Adrenal gland (tissue), 12 donors: ENCODE results near the gene WBP2. TPM values are rescaled to one million over a fixed set of nuclear protein-coding genes. Genes with fewer than 3 reads are reported as not detected.

Experiments
- DNase-seq, 7 donors: peaks; one replicate each; pipeline ENCODE4 v3.0.0-alpha.2; 2019 to 2020
- H3K27ac ChIP-seq, 5 donors: fragments of 200-600 bp; sonication (generic) in 4 of 5; 1 replicate in 3 of 5; 2 replicates in 2 of 5; pipeline versions ENCODE4 v1.5.1 to v1.8.0; 2016 to 2020; ENCODE audit warnings: mild to moderate bottlenecking in 1 of 5
- H3K27me3 ChIP-seq: fragments of 200-600 bp; 2 replicates; pipeline ENCODE4 v1.8.0; 2021
- H3K36me3 ChIP-seq, 2 donors: fragments of 200-600 bp; replicated peaks in 1 of 2; 1 replicate in 1 of 2; 2 replicates in 1 of 2; pipeline versions ENCODE4 v1.5.1 to v1.8.0; 2018 to 2022
- H3K4me1 ChIP-seq, 2 donors: fragments of 200-600 bp; replicated peaks in 1 of 2; 1 replicate in 1 of 2; 2 replicates in 1 of 2; pipeline versions ENCODE4 v1.5.1 to v1.8.0; 2018 to 2021
- H3K4me3 ChIP-seq, 4 donors: fragments of 200-600 bp; sonication (generic) in 3 of 4; one replicate each; pipeline ENCODE4 v1.5.1; 2016 to 2018
- H3K9me3 ChIP-seq, 3 donors: fragments of 200-600 bp; sonication (generic) in 1 of 3; replicated peaks in 1 of 3; 1 replicate in 2 of 3; 2 replicates in 1 of 3; pipeline versions ENCODE4 v1.5.1 to v1.8.0; 2016 to 2021
- CTCF ChIP-seq, 6 experiments: fragments of 450-650 bp in 4 of 6; fragments of 200-600 bp in 2 of 6; sonication (generic) in 1 of 6; IDR thresholded peaks; 1 replicate in 5 of 6; 2 replicates in 1 of 6; pipeline versions ENCODE4 v1.5.1 to v1.8.0; 2016 to 2021; ENCODE audit warnings: antibody characterized with exemption in 6 of 6, mild to moderate bottlenecking in 2 of 6, moderate library complexity in 1 of 6
- POLR2A ChIP-seq, 2 donors: fragments of 450-650 bp; IDR thresholded peaks; one replicate each; pipeline ENCODE4 v1.6.1; 2017; ENCODE audit warnings: antibody characterized with exemption in 2 of 2, mild to moderate bottlenecking in 2 of 2, moderate library complexity in 1 of 2
- WGBS, 4 donors: extraction: QIAGEN DNeasy Blood & Tissue Kit in 2 of 4; methylation state at CpG; one replicate each; pipeline versions ENCODE4 v1.1.5 to v1.1.7; 2013 to 2017; 5-methylcytosine and 5-hydroxymethylcytosine counted together
- intact Hi-C, 2 donors: fragments of 100-400 bp; cut with DNase I; formaldehyde crosslinking; loops; one replicate each; pipeline versions ENCODE4 v1.14.1 to v1.15.0; 2022 to 2023
- polyA plus RNA-seq, 3 donors: library from polyadenylated mRNA; stranded (reverse); fragments of 200-250 nt in 2 of 3; fragments of 350-450 nt in 1 of 3; fragmentation: Illumina TruSeq in 1 of 3; extraction: RNeasy Lipid Tissue Mini Kit (QIAGEN cat#74804) in 1 of 3; gene quantifications; one replicate each; pipeline ENCODE4 v1.2.3, GENCODE V29; 2013 to 2014
- total RNA-seq, 9 donors: library from RNA; depleted of rRNA in 4 of 9; stranded (reverse); fragments of >200 nt in 4 of 9; fragments of 120-200 nt in 1 of 9; fragmentation: NEBNext Ultra II Directional in 1 of 9; extraction: Animal tissue kit (Norgen Biotek cat#: 25700) in 1 of 9; gene quantifications; one replicate each; pipeline versions ENCODE4 v1.1.0 to v1.2.4, GENCODE V29; 2013 to 2023
- donor health status: healthy with polysubstance abuse.
- donor health status: Bipolar disorder and iron deficiency.
- donor health status: DM: yes; HTN: yes; CAD: no.
- donor health status: DM: no; HTN: no; CAD: no.
- donor health status: DM: no; HTN: no; CAD: no.
- donor health status: DM: yes; HTN: yes; CAD: no.

The WBP2 gene
- total and polyA plus RNA-seq, 12 donors, result 60.4 to 292 (median 223) TPM

DNA sequence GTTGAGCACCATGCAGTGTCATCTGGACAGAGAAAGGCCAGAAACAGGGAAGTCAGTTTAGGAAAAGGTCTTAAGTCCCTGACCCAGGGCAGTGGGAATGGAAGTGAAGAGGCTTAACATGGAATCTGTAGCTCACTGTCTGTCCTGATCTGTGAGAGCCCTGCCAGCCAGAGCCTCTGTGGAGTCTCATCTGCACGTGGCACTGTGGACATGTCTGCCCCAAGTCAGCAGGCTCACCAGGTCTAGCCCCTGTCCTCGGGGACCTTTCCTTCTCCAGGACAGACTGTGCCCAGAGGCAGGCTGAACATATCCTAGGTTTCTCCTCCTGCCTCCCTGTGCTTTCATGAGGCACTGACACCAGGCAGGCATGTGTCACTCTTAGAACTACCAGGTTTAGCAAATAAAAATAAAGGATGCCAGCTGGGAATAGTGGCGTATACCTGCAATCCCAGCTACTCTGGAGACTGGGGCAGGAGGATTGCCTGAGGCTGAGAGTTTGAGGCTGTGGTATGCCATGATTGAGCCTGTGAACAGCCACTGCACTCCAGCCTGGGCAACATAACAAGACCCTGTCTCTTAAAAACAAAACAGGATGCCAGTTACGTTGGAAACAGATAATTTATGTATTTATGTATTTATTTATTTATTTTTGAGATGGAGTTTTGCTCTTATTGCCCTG lies 48.2 kb downstream of the WBP2 start:
- peak in 2 of 7 donors; percentile 9 to 80 for DNase-seq
- Histone ChIP-seq H3K36me3 (peaks cover 0 to 22% of the 10 kb centered on the region in 2 donors), H3K9me3 (no peaks in the 10 kb centered on the region), H3K4me1 (peaks cover 0 to 6% of the 10 kb centered on the region in 2 donors), H3K27me3 (no peaks in the 10 kb centered on the region), H3K27ac (peak overlapping the region in 1 of 5 donors; percentile 17), H3K4me3 (no peak overlapping the region)
- 66 to 87% (median 84%) methylated on average over 4 of the region's 4 CpGs for WGBS, 4 donors
- TF ChIP-seq CTCF (IDR thresholded peaks at IDR 0.05) (no peak), POLR2A (IDR thresholded peaks at IDR 0.05) (no peak)
- intact Hi-C loops, result no loop called here

DNA sequence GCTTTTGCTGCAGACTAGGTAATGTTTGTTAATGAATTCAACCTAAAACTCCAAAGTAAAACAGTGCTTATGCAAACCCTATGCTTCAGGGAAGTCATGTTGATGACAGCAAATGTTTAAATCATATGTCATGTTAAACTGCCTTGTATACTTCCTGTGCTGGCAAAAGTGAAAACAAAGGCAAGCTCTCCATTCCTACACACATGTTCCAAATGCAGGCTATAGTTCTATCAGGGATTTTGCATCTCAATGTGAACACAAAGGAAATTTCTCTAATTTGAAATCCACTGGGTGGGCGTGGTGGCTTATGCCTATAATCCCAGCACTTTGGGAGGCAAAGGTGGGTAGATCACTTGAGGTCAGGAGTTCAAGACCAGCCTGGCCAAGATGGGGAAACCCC lies 51.3 kb downstream of the WBP2 start:
- H3K4me3 ChIP-seq, result no peak overlapping the region
- no peaks in the 10 kb centered on the region for H3K4me1 ChIP-seq
- H3K9me3 ChIP-seq, result no peaks in the 10 kb centered on the region
- H3K36me3 ChIP-seq, result peaks cover 0 to 13% of the 10 kb centered on the region in 2 donors
- WGBS, 4 donors, result 92 to 100% (median 93%) methylated on average over 1 of the region's 1 CpG
- H3K27ac ChIP-seq, result no peak overlapping the region
- no peak for DNase-seq
- intact Hi-C loops, result no loop called here
- TF ChIP-seq CTCF (IDR thresholded peaks at IDR 0.05), result no peak
- TF ChIP-seq POLR2A (IDR thresholded peaks at IDR 0.05), result no peak
- H3K27me3 ChIP-seq, result no peaks in the 10 kb centered on the region

- intact Hi-C loops, result no loop called here
- H3K4me1 ChIP-seq, result no peaks in the 10 kb centered on the region
- WGBS, 4 donors, result 78 to 97% (median 86%) methylated on average over 4 of the region's 4 CpGs
- H3K27me3 ChIP-seq, result no peaks in the 10 kb centered on the region
- H3K4me3 ChIP-seq, result no peak overlapping the region
- no peak overlapping the region for H3K27ac ChIP-seq
- TF ChIP-seq CTCF (IDR thresholded peaks at IDR 0.05) (no peak), POLR2A (IDR thresholded peaks at IDR 0.05) (no peak)
- DNase-seq, result peak in 1 of 7 donors; percentile 8
- peaks cover 0 to 21% of the 10 kb centered on the region in 2 donors for H3K36me3 ChIP-seq
- no peaks in the 10 kb centered on the region for H3K9me3 ChIP-seq
These were observed 55.7 kb downstream of the WBP2 start for GRCh38 chr17:75799402-75799801.

DNA sequence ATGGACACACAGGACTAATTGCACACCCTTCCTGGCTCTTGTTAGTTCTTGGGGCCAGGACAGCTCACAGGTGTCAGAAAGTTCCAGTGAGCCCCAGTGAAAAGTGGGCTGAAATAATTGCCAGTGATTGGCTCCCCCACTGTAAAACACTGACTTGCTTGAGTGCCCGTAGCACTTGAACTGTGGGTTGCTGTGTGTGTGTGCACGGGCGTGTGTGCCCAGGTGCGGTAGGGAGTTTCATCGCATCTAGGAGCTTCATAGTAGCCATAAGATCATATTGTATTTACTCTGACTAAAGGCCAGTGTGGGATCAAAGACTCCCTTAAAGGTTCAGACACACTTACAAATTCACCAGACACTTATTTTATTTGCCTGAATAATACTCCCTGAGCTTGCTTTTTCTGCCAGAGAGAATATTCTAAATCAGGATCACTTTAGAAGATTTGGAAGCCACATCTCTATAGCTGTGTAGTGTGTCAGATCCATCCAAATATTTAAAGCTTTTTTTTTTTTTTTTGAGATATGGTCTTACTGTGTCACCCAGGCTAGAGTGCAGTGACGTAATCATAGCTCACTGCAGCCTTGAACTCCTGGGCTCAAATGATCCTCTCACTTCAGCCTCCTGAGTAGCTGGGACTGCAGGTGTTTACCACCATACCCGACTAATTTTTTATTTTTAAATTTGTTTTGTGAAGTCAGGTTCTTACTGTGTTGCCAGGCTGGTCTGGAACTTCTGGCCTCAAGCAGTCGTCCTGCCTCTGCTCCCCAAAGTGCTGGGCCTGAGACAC lies 59.1 kb downstream of the WBP2 start:
- TF ChIP-seq POLR2A (IDR thresholded peaks at IDR 0.05), result no peak
- TF ChIP-seq CTCF (IDR thresholded peaks at IDR 0.05), result no peak
- H3K36me3 ChIP-seq, result peaks cover 0 to 21% of the 10 kb centered on the region in 2 donors
- no peaks in the 10 kb centered on the region for H3K9me3 ChIP-seq
- H3K4me3 ChIP-seq, result no peak overlapping the region
- H3K27me3 ChIP-seq, result no peaks in the 10 kb centered on the region
- peak in 2 of 7 donors; percentile 23 to 48 for DNase-seq
- WGBS, 4 donors, result 82 to 90% (median 89%) methylated on average over 8 of the region's 8 CpGs
- H3K27ac ChIP-seq, result no peak overlapping the region
- intact Hi-C loops, result no loop called here
- H3K4me1 ChIP-seq, result no peaks in the 10 kb centered on the region

Other genes with a start within 250 kb of the WBP2 start
- gene SMIM5, start 221.9 kb downstream of the WBP2 start, total RNA-seq, result 1 to 10 TPM in 1 of 9 donors, under 1 TPM in 4, not detected in 4; 0.17 to 1.1 (median 0.55) TPM
- 1 to 10 TPM in 2 of 3 donors, under 1 TPM in 1; 0.13 to 2.6 (median 1.7) TPM for gene SMIM5, start 221.9 kb downstream of the WBP2 start, polyA plus RNA-seq
- 10 to 100 TPM; 13.9 to 49.6 (median 29.5) TPM for gene RECQL5, start 188.2 kb downstream of the WBP2 start, total RNA-seq
- gene RECQL5, start 188.2 kb downstream of the WBP2 start, polyA plus RNA-seq, result 100 to 1,000 TPM in 1 of 3 donors, 10 to 100 TPM in 2; 11.2 to 188 (median 64.9) TPM
- gene SAP30BP, start 188.0 kb downstream of the WBP2 start, total RNA-seq, result 100 to 1,000 TPM in 1 of 9 donors, 10 to 100 TPM in 8; 45.3 to 100 (median 64.3) TPM
- gene SAP30BP, start 188.0 kb downstream of the WBP2 start, polyA plus RNA-seq, result 100 to 1,000 TPM in 2 of 3 donors, 10 to 100 TPM in 1; 73.4 to 130 (median 121) TPM
- gene ITGB4, start 133.9 kb downstream of the WBP2 start, total RNA-seq, result 1 to 10 TPM in 8 of 9 donors, under 1 TPM in 1; 1.00 to 9.4 (median 5.6) TPM
- gene ITGB4, start 133.9 kb downstream of the WBP2 start, polyA plus RNA-seq, result 10 to 100 TPM in 2 of 3 donors, 1 to 10 TPM in 1; 1.0 to 12.5 (median 12.1) TPM
- gene GALK1, start 90.1 kb downstream of the WBP2 start, total RNA-seq, result 10 to 100 TPM; 13.9 to 47.3 (median 24.7) TPM
- 10 to 100 TPM in 2 of 3 donors, 1 to 10 TPM in 1; 1.4 to 39.1 (median 37.2) TPM for gene GALK1, start 90.1 kb downstream of the WBP2 start, polyA plus RNA-seq
- gene UNK, start 70.5 kb downstream of the WBP2 start, total RNA-seq, result 10 to 100 TPM; 15.1 to 35.5 (median 25.5) TPM
- 10 to 100 TPM; 13.6 to 45.9 (median 19.0) TPM for gene UNK, start 70.5 kb downstream of the WBP2 start, polyA plus RNA-seq
- gene UNC13D, start 10.9 kb downstream of the WBP2 start, total RNA-seq, result 10 to 100 TPM in 7 of 9 donors, 1 to 10 TPM in 2; 3.0 to 28.1 (median 12.9) TPM
- gene UNC13D, start 10.9 kb downstream of the WBP2 start, polyA plus RNA-seq, result 10 to 100 TPM in 2 of 3 donors, 1 to 10 TPM in 1; 6.6 to 47.5 (median 21.5) TPM
- gene TRIM47, start 23.2 kb upstream of the WBP2 start, total RNA-seq, result 10 to 100 TPM in 7 of 9 donors, 1 to 10 TPM in 2; 2.8 to 66.1 (median 23.4) TPM
- gene TRIM47, start 23.2 kb upstream of the WBP2 start, polyA plus RNA-seq, result 10 to 100 TPM in 2 of 3 donors, 1 to 10 TPM in 1; 6.0 to 42.5 (median 36.5) TPM
- gene TRIM65, start 41.6 kb upstream of the WBP2 start, total RNA-seq, result 10 to 100 TPM in 7 of 9 donors, 1 to 10 TPM in 2; 6.5 to 46.9 (median 18.6) TPM
- 10 to 100 TPM in 1 of 3 donors, 1 to 10 TPM in 2; 4.1 to 16.7 (median 5.0) TPM for gene TRIM65, start 41.6 kb upstream of the WBP2 start, polyA plus RNA-seq
- gene MRPL38, start 49.5 kb upstream of the WBP2 start, total RNA-seq, result 100 to 1,000 TPM in 4 of 9 donors, 10 to 100 TPM in 5; 36.7 to 153 (median 64.2) TPM
- gene MRPL38, start 49.5 kb upstream of the WBP2 start, polyA plus RNA-seq, result 100 to 1,000 TPM in 2 of 3 donors, 10 to 100 TPM in 1; 60.3 to 214 (median 187) TPM
- gene FBF1, start 85.7 kb upstream of the WBP2 start, total RNA-seq, result 10 to 100 TPM in 8 of 9 donors, 1 to 10 TPM in 1; 4.9 to 87.6 (median 15.3) TPM
- gene FBF1, start 85.7 kb upstream of the WBP2 start, polyA plus RNA-seq, result 10 to 100 TPM in 2 of 3 donors, 1 to 10 TPM in 1; 3.1 to 68.9 (median 26.7) TPM
- 100 to 1,000 TPM in 2 of 9 donors, 10 to 100 TPM in 7; 60.3 to 109 (median 81.6) TPM for gene ACOX1, start 123.8 kb upstream of the WBP2 start, total RNA-seq
- 10 to 100 TPM; 28.9 to 40.3 (median 35.3) TPM for gene ACOX1, start 123.8 kb upstream of the WBP2 start, polyA plus RNA-seq
- 10 to 100 TPM; 15.3 to 27.7 (median 25.3) TPM for gene TEN1, start 123.9 kb upstream of the WBP2 start, total RNA-seq
- 10 to 100 TPM in 2 of 3 donors, 1 to 10 TPM in 1; 8.7 to 40.0 (median 33.8) TPM for gene TEN1, start 123.9 kb upstream of the WBP2 start, polyA plus RNA-seq
- gene CDK3, start 145.5 kb upstream of the WBP2 start, total RNA-seq, result 1 to 10 TPM in 5 of 9 donors, under 1 TPM in 1, not detected in 3; 0.74 to 7.9 (median 4.9) TPM
- gene CDK3, start 145.5 kb upstream of the WBP2 start, polyA plus RNA-seq, result 10 to 100 TPM in 2 of 3 donors, 1 to 10 TPM in 1; 1.2 to 56.7 (median 30.0) TPM
- gene EVPL, start 172.0 kb upstream of the WBP2 start, total RNA-seq, result 1 to 10 TPM in 1 of 9 donors, under 1 TPM in 6, not detected in 2; under 0.01 to 1.8 (median 0.27) TPM
- gene EVPL, start 172.0 kb upstream of the WBP2 start, polyA plus RNA-seq, result under 1 TPM; 0.02 to 0.64 (median 0.61) TPM
- gene SRP68, start 217.2 kb upstream of the WBP2 start, total RNA-seq, result 100 to 1,000 TPM in 1 of 9 donors, 10 to 100 TPM in 8; 20.3 to 113 (median 42.9) TPM
- gene SRP68, start 217.2 kb upstream of the WBP2 start, polyA plus RNA-seq, result 100 to 1,000 TPM in 1 of 3 donors, 10 to 100 TPM in 2; 33.1 to 129 (median 35.9) TPM
- not detected for gene GALR2, start 219.4 kb upstream of the WBP2 start, total RNA-seq
- under 1 TPM in 1 of 3 donors, not detected in 2; 0.27 TPM for gene GALR2, start 219.4 kb upstream of the WBP2 start, polyA plus RNA-seq
- gene ZACN, start 223.8 kb upstream of the WBP2 start, total RNA-seq, result under 1 TPM in 3 of 9 donors, not detected in 6; 0.06 to 0.19 (median 0.13) TPM
- gene ZACN, start 223.8 kb upstream of the WBP2 start, polyA plus RNA-seq, result 1 to 10 TPM in 2 of 3 donors, not detected in 1; 3.1 to 3.3 TPM
- 100 to 1,000 TPM in 5 of 9 donors, 10 to 100 TPM in 4; 65.7 to 145 (median 102) TPM for gene EXOC7, start 248.5 kb upstream of the WBP2 start, total RNA-seq
- gene EXOC7, start 248.5 kb upstream of the WBP2 start, polyA plus RNA-seq, result 100 to 1,000 TPM in 1 of 3 donors, 10 to 100 TPM in 2; 70.0 to 115 (median 89.5) TPM